ENCODE results near the gene RRP1. TPM values are rescaled to one million over a fixed set of nuclear protein-coding genes. Genes with fewer than 3 reads are reported as not detected.

The RRP1 gene
- total and polyA plus RNA-seq, 9 of the 15 experiments (the other 6 are each of a cell fraction or from before 2014, with no cell fraction given), result 0.89 to 105 (median 51.6) TPM

- TF ChIP-seq, protein P1, sequence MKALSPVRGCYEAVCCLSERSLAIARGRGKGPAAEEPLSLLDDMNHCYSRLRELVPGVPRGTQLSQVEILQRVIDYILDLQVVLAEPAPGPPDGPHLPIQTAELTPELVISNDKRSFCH (CRISPR knock-in tag; IDR thresholded peaks at IDR 0.05), result no peak
- TF ChIP-seq, protein P1 (tag; IDR thresholded peaks at IDR 0.05), result peak; percentile 25; the same call in 1 of the 2 replicates
- TF ChIP-seq FOXM1 (IDR thresholded peaks at IDR 0.05; ENCODE audit: low read depth) (no peak), FOXM1 (CRISPR knock-in tag; IDR thresholded peaks at IDR 0.05; ENCODE audit: low read depth) (0 out of 2 replicates have a peak, but pooled peaks have one; percentile 67), MCM2 (IDR thresholded peaks at IDR 0.05; ENCODE audit: low read depth) (no peak), NRF1 (conservative IDR thresholded peaks at IDR 0.05 in 1 of 2, IDR thresholded peaks at IDR 0.05 in 1 of 2) (peak in 1 of 2 experiments; percentile 31; a peak in 2 of 4 replicates), EGR1 (conservative IDR thresholded peaks at IDR 0.05) (peak; percentile 17; the same call in 1 of the 2 replicates), KAT7 (CRISPR knock-in tag; IDR thresholded peaks at IDR 0.05; ENCODE audit: borderline replicate concordance) (0 out of 2 replicates have a peak, but pooled peaks have one; percentile 31), ZC3H8 (IDR thresholded peaks at IDR 0.05) (no peak), POLR2G (IDR thresholded peaks at IDR 0.05; ENCODE audit: low read depth, low read length) (peak; percentile 70), XRCC5 (IDR thresholded peaks at IDR 0.05; ENCODE audit: low read depth, low read length) (peak; percentile 90), UBTF (IDR thresholded peaks at IDR 0.05; ENCODE audit: borderline replicate concordance in 1 of 2, low read depth in 2 of 2, low read length in 2 of 2) (0 out of 4 replicates have a peak, but pooled peaks of 1 of the 2 experiments have one; percentile 37), BMI1 (IDR thresholded peaks at IDR 0.05; ENCODE audit: low read length) (no peak), BCOR (IDR thresholded peaks at IDR 0.05) (peak; percentile 18; the same call in 1 of the 2 replicates), POLR2A (conservative IDR thresholded peaks at IDR 0.05) (peak; percentile 51; the same call in 1 of the 2 replicates), ARID3B (CRISPR knock-in tag; IDR thresholded peaks at IDR 0.05; ENCODE audit: borderline replicate concordance) (no peak)
Measured at GRCh38 chr21:43810505-43811261, 21.3 kb downstream of the RRP1 start (continued).

All from K562 (cell line).